Calu3 (cell line): ENCODE results near the gene MYADM. TPM values are rescaled to one million over a fixed set of nuclear protein-coding genes. Genes with fewer than 3 reads are reported as not detected.

Experiments
- BruUV-seq: library from RNA; stranded (reverse); fragments of 400-500 nt; replicated peaks from 2 replicates; lab custom pipeline; 2021; lab: Mats Ljungman, UMichigan
- CTCF ChIA-PET: fragments of 300-600 bp; sonication (Branson Sonifier 250); formaldehyde crosslinking; loops from one replicate; lab custom pipeline; 2022; ENCODE audit warnings: antibody characterized with exemption; lab: Charles Lee
- DNase-seq: peaks from one replicate; pipeline ENCODE4 v3.0.0; 2022
- H3K27ac Mint-ChIP-seq: one replicate; pipeline ENCODE4 v1.8.0; 2022; ENCODE audit warnings: mixed read lengths; ENCODE audit not compliant: unreplicated experiment
- H3K27me3 Mint-ChIP-seq: one replicate; pipeline ENCODE4 v1.8.0; 2022; ENCODE audit warnings: mixed read lengths; ENCODE audit not compliant: unreplicated experiment
- H3K36me3 Mint-ChIP-seq: one replicate; pipeline ENCODE4 v1.8.0; 2022; ENCODE audit warnings: mild to moderate bottlenecking, moderate library complexity, mixed read lengths; ENCODE audit not compliant: insufficient read depth, unreplicated experiment
- H3K4me1 Mint-ChIP-seq: one replicate; pipeline ENCODE4 v1.8.0; 2022; ENCODE audit warnings: mild to moderate bottlenecking, low read depth, mixed read lengths; ENCODE audit not compliant: unreplicated experiment
- H3K4me3 Mint-ChIP-seq: one replicate; pipeline ENCODE4 v1.8.0; 2022; ENCODE audit warnings: mild to moderate bottlenecking, low read depth, moderate library complexity, mixed read lengths; ENCODE audit not compliant: unreplicated experiment
- H3K9me3 Mint-ChIP-seq: one replicate; pipeline ENCODE4 v1.8.0; 2022; ENCODE audit warnings: low read depth, mixed read lengths; ENCODE audit not compliant: unreplicated experiment
- intact Hi-C: fragments of 100-400 bp; cut with micrococcal nuclease; formaldehyde crosslinking; loops from one replicate; pipeline ENCODE4 v1.10.0; 2022; ENCODE audit not compliant: unreplicated experiment
- total RNA-seq: library from RNA; stranded (reverse); gene quantifications from 2 replicates; pipeline ENCODE4 v1.2.3, GENCODE V29; 2022
- TF ChIP-seq, protein P1 (sequence below): fragments of 200-600 bp; IDR thresholded peaks from one replicate; pipeline ENCODE4 v1.8.0; 2022; ENCODE audit warnings: antibody characterized with exemption; ENCODE audit not compliant: unreplicated experiment

The MYADM gene
- total RNA-seq, 1 experiment from 2014 or later = 464 TPM

DNA sequence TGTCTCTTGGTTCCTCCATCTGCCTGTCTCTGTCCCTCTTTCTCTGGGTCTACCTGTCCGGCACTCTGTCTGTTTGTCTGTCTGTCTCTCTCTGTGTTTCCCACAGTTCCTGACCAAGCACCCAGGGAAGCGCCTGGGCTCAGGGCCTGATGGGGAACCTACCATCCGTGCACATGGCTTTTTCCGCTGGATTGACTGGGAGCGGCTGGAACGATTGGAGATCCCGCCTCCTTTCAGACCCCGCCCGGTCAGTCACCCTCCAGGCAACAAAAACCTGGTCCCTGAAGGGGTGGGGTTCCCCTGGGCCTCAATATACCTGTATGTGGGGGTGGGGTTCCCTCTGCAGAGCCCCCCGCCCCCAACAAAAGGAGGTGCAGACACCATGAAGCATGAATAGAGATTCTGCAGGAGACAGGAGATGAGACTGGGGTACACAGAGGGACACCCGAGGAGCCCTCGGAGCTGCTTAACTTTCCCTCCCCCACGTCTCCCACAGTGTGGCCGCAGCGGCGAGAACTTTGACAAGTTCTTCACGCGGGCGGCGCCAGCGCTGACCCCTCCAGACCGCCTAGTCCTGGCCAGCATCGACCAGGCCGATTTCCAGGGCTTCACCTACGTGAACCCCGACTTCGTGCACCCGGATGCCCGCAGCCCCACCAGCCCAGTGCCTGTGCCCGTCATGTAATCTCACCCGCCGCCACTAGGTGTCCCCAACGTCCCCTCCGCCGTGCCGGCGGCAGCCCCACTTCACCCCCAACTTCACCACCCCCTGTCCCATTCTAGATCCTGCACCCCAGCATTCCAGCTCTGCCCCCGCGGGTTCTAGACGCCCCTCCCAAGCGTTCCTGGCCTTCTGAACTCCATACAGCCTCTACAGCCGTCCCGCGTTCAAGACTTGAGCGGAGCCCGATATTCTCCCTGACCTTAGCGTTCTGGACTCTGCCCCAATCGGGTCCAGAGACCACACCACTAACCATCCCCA lies 38.8 kb downstream of the MYADM start:
- CTCF ChIA-PET = interaction anchor here (0.6 to 1.5 kb wide), 2 partner anchors 123 to 124 kb away, joined by 5 to 8 read pairs; no protein-coding TSS in a partner anchor
- H3K36me3 Mint-ChIP-seq = peaks cover 27% of the 10 kb centered on the region
- peaks cover 57% of the 10 kb centered on the region for H3K4me1 Mint-ChIP-seq
- peaks cover 45% of the 10 kb centered on the region for H3K27me3 Mint-ChIP-seq
- peak; percentile 86 for DNase-seq
- peak overlapping the region; percentile 14 for H3K4me3 Mint-ChIP-seq
- BruUV-seq = TSS peak; percentile 85
- intact Hi-C loops = loop anchor here (5.0 kb wide), 2 partner anchors 76 to 116 kb away; no protein-coding TSS in a partner anchor
- H3K27ac Mint-ChIP-seq = peak overlapping the region; percentile 29
- H3K9me3 Mint-ChIP-seq = no peaks in the 10 kb centered on the region
- TF ChIP-seq, protein P1, sequence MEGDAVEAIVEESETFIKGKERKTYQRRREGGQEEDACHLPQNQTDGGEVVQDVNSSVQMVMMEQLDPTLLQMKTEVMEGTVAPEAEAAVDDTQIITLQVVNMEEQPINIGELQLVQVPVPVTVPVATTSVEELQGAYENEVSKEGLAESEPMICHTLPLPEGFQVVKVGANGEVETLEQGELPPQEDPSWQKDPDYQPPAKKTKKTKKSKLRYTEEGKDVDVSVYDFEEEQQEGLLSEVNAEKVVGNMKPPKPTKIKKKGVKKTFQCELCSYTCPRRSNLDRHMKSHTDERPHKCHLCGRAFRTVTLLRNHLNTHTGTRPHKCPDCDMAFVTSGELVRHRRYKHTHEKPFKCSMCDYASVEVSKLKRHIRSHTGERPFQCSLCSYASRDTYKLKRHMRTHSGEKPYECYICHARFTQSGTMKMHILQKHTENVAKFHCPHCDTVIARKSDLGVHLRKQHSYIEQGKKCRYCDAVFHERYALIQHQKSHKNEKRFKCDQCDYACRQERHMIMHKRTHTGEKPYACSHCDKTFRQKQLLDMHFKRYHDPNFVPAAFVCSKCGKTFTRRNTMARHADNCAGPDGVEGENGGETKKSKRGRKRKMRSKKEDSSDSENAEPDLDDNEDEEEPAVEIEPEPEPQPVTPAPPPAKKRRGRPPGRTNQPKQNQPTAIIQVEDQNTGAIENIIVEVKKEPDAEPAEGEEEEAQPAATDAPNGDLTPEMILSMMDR = peak; percentile 97

DNA sequence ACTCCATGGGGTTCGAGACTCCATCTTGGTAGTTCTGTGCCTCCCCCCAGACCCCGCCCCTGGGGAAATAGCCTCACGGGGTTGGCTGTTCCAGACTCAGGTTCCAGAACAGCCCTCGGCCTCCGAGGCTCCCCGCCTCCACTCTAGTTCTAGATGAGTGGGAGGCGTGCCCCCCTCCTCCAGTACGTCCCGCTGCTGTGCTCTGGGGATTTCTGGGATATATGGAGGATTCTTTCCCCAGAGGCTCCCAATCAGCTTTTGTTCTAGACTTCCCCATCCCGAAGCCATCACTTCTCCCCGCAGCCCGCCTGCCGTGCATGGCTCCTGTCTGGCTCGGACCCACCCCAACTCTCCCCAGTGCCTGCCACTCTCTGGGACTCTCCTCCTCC lies 39.5 kb downstream of the MYADM start:
- Mint-ChIP-seq H3K4me1 (peaks cover 57% of the 10 kb centered on the region), H3K9me3 (no peaks in the 10 kb centered on the region), H3K36me3 (peaks cover 26% of the 10 kb centered on the region), H3K27me3 (peaks cover 51% of the 10 kb centered on the region), H3K4me3 (peak overlapping the region; percentile 14), H3K27ac (peak overlapping the region; percentile 29)
- BruUV-seq = no TSS peak
- CTCF ChIA-PET = interaction anchor here (0.6 to 1.5 kb wide), 2 partner anchors 122 to 123 kb away, joined by 5 to 8 read pairs; no protein-coding TSS in a partner anchor
- intact Hi-C loops = loop anchor here (5.0 kb wide), 2 partner anchors 75 to 115 kb away; no protein-coding TSS in a partner anchor
- no peak for DNase-seq
- TF ChIP-seq, protein P1 = no peak

DNA sequence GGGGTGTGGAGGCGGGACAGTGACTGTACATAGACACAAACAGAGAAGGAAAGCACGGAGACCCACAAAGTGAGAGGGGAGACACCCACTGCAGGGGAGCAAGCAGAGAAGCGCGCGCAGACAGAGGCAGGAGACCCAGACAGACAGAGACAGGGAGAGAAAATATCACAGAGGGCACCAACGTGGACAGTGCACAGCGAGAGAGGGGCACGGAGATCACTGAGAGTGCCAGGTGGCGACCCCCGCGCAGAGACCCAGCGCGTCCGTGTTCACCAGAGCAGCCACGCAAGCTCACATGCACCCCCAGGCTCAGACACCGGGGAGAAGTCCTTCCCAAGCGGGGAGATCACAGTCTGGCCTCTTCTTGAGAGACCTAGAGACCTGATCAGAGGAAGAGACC lies 40.0 kb downstream of the MYADM start:
- CTCF ChIA-PET = interaction anchor here (0.7 to 1.5 kb wide), 2 partner anchors 122 to 816 kb away, joined by 3 to 5 read pairs; no protein-coding TSS in a partner anchor
- peaks cover 51% of the 10 kb centered on the region for H3K27me3 Mint-ChIP-seq
- intact Hi-C loops = loop anchor here (5.0 kb wide), 2 partner anchors 75 to 115 kb away; no protein-coding TSS in a partner anchor
- H3K36me3 Mint-ChIP-seq = peaks cover 23% of the 10 kb centered on the region
- no peak for DNase-seq
- no TSS peak for BruUV-seq
- peak overlapping the region; percentile 8 for H3K27ac Mint-ChIP-seq
- peaks cover 57% of the 10 kb centered on the region for H3K4me1 Mint-ChIP-seq
- H3K4me3 Mint-ChIP-seq = no peak overlapping the region
- TF ChIP-seq, protein P1 = no peak
- H3K9me3 Mint-ChIP-seq = no peaks in the 10 kb centered on the region

DNA sequence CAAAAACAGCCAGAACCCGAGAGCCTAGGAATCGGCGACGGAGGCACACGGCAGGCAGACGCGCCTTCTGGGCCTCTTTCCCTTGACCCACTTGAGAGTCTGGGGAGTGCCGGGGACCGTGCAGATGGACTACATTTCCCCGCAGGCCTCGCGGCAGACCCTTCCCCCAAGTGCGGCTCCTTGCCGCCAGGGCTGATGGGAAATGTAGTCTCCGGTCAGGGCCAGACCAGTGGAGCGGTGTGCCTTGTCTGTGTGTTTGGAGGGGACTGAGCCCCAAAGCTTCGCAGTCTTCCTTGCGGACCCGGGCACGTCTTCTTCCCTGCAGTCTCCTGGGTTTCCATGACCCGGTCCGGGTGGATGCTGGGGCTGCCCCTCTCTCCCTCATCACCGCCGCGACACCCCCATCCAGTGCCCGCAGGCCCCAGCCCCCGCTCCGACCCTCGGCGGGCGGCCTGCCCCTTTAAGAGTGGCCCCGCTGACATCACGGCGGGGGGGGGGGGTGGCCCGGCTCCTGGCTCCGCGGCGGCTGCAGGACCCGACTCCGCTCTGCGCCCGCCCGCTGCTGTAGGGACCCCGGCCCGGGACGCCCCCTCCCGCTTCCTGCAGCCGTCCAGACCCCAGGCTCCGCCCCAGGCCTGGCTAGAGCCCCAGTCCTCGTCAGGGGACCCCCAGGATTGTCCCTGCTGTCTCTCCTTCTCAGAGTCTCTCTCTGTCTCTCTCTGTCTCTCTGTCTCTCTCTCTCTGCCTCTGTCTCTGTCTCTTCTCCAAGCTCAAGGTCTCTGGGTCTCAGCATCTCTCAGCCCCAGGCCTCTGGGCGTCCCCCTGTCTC lies 40.6 kb downstream of the MYADM start:
- H3K9me3 Mint-ChIP-seq = no peaks in the 10 kb centered on the region
- CTCF ChIA-PET = interaction anchor here (0.7 kb wide), 1 partner anchor 817 kb away, joined by 3 read pairs; no protein-coding TSS in a partner anchor
- no TSS peak for BruUV-seq
- TF ChIP-seq, protein P1 = no peak
- H3K4me3 Mint-ChIP-seq = no peak overlapping the region
- intact Hi-C loops = loop anchor here (5.0 kb wide), 2 partner anchors 74 to 114 kb away; no protein-coding TSS in a partner anchor
- DNase-seq = peak; percentile 63
- H3K27ac Mint-ChIP-seq = no peak overlapping the region
- H3K4me1 Mint-ChIP-seq = peaks cover 57% of the 10 kb centered on the region
- H3K36me3 Mint-ChIP-seq = peaks cover 17% of the 10 kb centered on the region
- peaks cover 51% of the 10 kb centered on the region for H3K27me3 Mint-ChIP-seq
